Keratinocyte (primary cell): Measurements from ENCODE around the gene METTL8.

Experiments
- EZH2 ChIP-seq: IDR thresholded peaks from one replicate; pipeline ENCODE4 v1.6.1; 2012; ENCODE audit warnings: inconsistent platforms, mild to moderate bottlenecking, low read length, moderate library complexity
- TF ChIP-seq, protein P1 (sequence below), 3 experiments: IDR thresholded peaks in 1 of 3; conservative IDR thresholded peaks in 1 of 3; optimal IDR thresholded peaks in 1 of 3; 2 replicates in 2 of 3; 3 replicates in 1 of 3; pipeline versions ENCODE3 to v1.5.1; 2011; ENCODE audit warnings: low read length in 3 of 3, mild to moderate bottlenecking in 3 of 3, moderate library complexity in 2 of 3, control low read depth in 1 of 3, inconsistent platforms in 1 of 3; ENCODE audit not compliant: insufficient read depth in 2 of 3; ENCODE audit errors: extremely low read depth in 1 of 3

DNA sequence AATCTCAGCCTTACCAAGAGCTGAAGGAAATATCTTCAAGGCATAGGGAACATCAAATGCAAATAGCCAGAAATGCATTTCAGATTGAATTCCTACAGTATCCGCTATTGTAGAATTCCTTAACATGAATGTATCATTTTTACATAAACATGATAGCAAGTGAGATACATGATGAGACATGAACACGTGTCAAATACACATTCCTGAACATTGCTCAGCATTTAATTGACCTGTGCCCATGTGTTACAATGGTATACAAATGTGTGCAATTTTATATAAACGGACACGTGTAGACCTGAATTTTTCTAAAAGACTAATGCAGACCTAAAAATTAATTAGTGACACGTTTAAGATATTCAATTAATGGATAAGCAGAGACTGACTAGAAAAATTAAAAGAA lies 140.1 kb downstream of the METTL8 start:
- TF ChIP-seq, protein P1, sequence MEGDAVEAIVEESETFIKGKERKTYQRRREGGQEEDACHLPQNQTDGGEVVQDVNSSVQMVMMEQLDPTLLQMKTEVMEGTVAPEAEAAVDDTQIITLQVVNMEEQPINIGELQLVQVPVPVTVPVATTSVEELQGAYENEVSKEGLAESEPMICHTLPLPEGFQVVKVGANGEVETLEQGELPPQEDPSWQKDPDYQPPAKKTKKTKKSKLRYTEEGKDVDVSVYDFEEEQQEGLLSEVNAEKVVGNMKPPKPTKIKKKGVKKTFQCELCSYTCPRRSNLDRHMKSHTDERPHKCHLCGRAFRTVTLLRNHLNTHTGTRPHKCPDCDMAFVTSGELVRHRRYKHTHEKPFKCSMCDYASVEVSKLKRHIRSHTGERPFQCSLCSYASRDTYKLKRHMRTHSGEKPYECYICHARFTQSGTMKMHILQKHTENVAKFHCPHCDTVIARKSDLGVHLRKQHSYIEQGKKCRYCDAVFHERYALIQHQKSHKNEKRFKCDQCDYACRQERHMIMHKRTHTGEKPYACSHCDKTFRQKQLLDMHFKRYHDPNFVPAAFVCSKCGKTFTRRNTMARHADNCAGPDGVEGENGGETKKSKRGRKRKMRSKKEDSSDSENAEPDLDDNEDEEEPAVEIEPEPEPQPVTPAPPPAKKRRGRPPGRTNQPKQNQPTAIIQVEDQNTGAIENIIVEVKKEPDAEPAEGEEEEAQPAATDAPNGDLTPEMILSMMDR (optimal IDR thresholded peaks at IDR 0.05 in 1 of 3, IDR thresholded peaks at IDR 0.05 in 1 of 3, conservative IDR thresholded peaks at IDR 0.05 in 1 of 3; ENCODE audit: extremely low read depth in 1 of 3, insufficient read depth in 2 of 3, low read length in 3 of 3) = no peak
- TF ChIP-seq EZH2 = no peak
